ENCODE measurements around the gene FBXO44. TPM values are rescaled to one million over a fixed set of nuclear protein-coding genes. Genes with fewer than 3 reads are reported as not detected.

The FBXO44 gene
- total RNA-seq, 3 donors from 2014 or later: 6.5 to 19.1 (median 6.6) TPM

DNA sequence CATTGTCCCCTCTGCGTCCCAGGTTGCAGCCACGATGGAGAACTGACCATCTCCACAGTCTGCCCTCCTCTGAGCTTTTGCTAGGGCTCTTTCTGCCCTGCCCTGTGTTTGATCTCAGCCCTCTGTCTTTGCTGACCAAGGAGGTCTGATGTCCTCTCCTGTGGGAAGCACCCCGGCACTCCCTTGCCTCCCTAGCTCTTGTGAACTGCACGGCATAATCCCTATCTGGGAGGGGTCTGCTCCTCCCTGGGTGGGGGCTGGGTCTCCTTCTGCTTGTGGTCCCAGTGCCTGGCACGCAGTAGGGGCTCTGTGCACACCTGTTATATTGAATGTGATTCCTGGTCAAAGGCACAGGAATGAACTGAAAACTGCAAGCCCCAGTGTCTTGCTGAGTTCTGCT, 39.2 kb downstream of the FBXO44 start:
- Histone ChIP-seq H3K4me3 (no peak overlapping the region), H3K9me3 (no peaks in the 10 kb centered on the region), H3K36me3 (ENCODE audit: low read depth) (no peaks in the 10 kb centered on the region), H3K4me1 (ENCODE audit: low read depth) (peaks cover 14% of the 10 kb centered on the region)
- TF ChIP-seq, protein P1, sequence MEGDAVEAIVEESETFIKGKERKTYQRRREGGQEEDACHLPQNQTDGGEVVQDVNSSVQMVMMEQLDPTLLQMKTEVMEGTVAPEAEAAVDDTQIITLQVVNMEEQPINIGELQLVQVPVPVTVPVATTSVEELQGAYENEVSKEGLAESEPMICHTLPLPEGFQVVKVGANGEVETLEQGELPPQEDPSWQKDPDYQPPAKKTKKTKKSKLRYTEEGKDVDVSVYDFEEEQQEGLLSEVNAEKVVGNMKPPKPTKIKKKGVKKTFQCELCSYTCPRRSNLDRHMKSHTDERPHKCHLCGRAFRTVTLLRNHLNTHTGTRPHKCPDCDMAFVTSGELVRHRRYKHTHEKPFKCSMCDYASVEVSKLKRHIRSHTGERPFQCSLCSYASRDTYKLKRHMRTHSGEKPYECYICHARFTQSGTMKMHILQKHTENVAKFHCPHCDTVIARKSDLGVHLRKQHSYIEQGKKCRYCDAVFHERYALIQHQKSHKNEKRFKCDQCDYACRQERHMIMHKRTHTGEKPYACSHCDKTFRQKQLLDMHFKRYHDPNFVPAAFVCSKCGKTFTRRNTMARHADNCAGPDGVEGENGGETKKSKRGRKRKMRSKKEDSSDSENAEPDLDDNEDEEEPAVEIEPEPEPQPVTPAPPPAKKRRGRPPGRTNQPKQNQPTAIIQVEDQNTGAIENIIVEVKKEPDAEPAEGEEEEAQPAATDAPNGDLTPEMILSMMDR (IDR thresholded peaks at IDR 0.05): no peak
- DNase-seq (no peak), ATAC-seq (no peak)
- intact Hi-C loops (cut with DNase I, micrococcal nuclease): no loop called here

DNA sequence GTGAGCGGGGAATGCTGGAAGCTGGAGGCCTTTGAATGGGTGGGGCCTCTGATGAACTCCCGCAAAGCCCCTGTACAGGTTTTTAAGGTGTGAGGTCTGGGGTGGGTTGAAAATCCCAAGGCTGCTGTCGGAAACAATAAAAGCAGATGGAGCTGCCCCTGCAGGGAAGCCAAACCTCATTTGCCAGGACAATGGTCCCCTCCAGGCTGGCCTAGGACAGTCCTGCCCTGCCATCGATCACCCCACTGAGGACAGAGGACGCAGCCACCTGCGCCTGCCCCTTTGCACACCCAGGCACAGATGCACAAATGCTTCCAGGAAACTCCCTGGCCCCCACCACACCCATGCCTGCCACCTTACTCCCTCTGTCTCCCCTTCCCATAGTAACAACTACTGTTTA, 41.2 kb downstream of the FBXO44 start:
- H3K36me3 ChIP-seq (ENCODE audit: low read depth): no peaks in the 10 kb centered on the region
- no peak for ATAC-seq
- intact Hi-C loops (cut with DNase I, micrococcal nuclease): no loop called here
- no peaks in the 10 kb centered on the region for H3K9me3 ChIP-seq
- TF ChIP-seq, protein P1 (IDR thresholded peaks at IDR 0.05): no peak
- peaks cover 9% of the 10 kb centered on the region for H3K4me1 ChIP-seq (ENCODE audit: low read depth)
- H3K4me3 ChIP-seq: no peak overlapping the region
- DNase-seq: no peak

DNA sequence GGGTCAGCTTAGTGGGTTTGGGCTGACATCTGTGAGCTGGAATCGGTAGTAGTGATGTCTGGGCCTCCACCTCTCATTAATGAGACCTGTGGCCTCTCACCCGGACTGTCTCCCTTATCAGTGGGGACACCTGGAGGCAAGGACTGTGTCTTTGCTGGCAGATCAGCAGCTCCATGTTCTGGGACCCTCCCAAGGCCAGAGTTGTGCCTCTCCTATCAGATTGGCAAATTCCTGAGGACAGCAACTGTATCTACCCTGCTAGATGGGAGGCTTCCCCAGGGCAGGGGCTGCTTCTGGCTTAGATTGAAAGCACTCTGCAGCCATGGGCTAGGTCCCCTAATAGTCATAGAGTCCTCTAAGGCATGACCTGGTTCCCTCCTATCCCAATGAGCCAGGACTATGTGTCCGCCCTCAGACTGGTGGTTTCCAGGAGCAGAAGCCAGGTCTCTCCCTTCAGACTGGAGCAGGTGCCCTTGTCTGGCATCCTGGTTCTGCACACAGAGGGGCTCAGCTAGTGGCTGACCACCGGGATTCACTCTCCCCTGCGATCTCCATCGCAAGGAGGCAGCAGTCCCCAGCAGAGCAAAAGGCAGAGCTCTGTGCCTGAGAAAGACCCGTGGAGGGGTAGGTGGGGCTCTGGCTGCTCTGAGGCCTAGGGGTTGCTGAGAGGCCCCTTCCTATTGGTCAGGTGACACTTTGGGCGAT, 42.7 kb downstream of the FBXO44 start:
- ATAC-seq (no peak), DNase-seq (no peak)
- TF ChIP-seq, protein P1 (IDR thresholded peaks at IDR 0.05): no peak
- Histone ChIP-seq H3K9me3 (no peaks in the 10 kb centered on the region), H3K4me3 (no peak overlapping the region), H3K4me1 (ENCODE audit: low read depth) (no peaks in the 10 kb centered on the region), H3K36me3 (ENCODE audit: low read depth) (no peaks in the 10 kb centered on the region)
- intact Hi-C loops (cut with DNase I, micrococcal nuclease): no loop called here

DNA sequence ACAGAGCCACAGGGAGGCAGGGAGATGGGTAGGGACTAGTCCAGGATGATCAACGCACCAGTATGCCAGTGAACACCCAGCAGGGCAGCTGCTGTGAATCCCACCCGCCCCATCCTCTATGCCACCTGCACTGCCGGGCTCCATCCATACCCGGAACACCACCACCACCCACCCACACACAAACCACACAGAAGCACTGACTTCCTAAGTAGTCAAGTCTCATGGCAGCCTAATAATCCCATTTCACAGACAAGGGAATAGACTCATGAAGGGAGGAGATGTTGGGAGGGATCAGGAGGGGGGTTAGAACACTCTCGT, 43.2 kb downstream of the FBXO44 start:
- intact Hi-C loops (cut with DNase I, micrococcal nuclease): no loop called here
- no peak overlapping the region for H3K4me3 ChIP-seq
- H3K36me3 ChIP-seq (ENCODE audit: low read depth): no peaks in the 10 kb centered on the region
- no peaks in the 10 kb centered on the region for H3K4me1 ChIP-seq (ENCODE audit: low read depth)
- ATAC-seq (no peak), DNase-seq (no peak)
- H3K9me3 ChIP-seq: no peaks in the 10 kb centered on the region
- TF ChIP-seq, protein P1 (IDR thresholded peaks at IDR 0.05): no peak

DNA sequence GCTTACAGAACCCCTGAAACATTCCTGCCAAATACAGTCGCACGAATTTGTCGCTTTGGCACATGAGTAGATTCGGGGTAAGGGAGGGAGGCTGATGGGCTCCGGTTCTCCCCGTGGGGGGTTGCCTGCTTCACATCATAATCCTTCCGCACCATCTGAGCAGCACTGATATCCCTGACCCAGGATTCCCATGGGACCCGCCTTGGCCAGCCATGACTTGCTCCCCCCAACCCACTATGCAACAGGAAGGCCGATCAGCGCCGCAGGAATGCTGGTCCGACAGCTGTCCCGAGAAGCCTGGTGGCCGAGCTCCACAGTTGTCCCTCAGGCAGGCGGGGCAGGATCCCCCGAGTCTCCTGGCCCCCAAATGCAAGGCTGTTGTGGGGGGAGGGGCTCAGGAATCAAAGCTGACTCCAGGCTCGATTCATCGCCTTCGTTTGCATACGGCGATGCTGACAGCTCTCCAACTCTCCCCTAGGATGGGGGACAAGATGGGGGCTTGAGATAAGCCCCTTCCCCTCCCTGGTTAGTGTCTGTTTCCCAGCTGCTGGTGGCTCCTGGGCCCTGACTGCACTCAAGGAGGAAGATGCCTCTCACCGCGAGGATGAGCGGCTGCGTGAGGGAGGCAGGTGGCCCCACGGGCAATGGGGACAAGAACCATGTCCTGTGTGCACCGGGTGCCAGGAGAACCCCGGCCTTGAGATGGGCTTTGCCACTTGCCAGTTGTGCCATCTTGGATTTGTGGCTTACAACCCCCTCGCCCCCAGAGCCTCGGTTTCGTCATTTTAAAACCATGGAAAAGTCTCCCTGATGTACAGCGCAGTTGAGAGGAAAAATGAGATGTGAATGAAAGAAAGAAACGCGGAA, 46.2 kb downstream of the FBXO44 start:
- no peaks in the 10 kb centered on the region for H3K9me3 ChIP-seq
- no peak overlapping the region for H3K4me3 ChIP-seq
- no peaks in the 10 kb centered on the region for H3K36me3 ChIP-seq (ENCODE audit: low read depth)
- TF ChIP-seq, protein P1 (IDR thresholded peaks at IDR 0.05): no peak
- H3K4me1 ChIP-seq (ENCODE audit: low read depth): no peaks in the 10 kb centered on the region
- intact Hi-C loops (cut with DNase I, micrococcal nuclease): no loop called here
- DNase-seq (no peak), ATAC-seq (no peak)

Data from mucosa of descending colon (tissue), 3 donors.